HG03139 (cell line): ENCODE results near the gene SLC7A4.
A peak's percentile ranks its signal among the peaks of the same experiment; 100 is the strongest.
"Not testable (repeated sequence)": the region's sequence is repeated elsewhere in the genome, so short reads cannot be mapped to it uniquely, and the experiment has no call there.

Experiments used
- ATAC-seq: cut with Tn5 transposase; IDR thresholded peaks from one replicate; pipeline ENCODE4 v1.9.1; 2021; ENCODE audit not compliant: unreplicated experiment

The SLC7A4 gene

GRCh38 chr22:21022955-21023614 is 9.3 kb downstream of the SLC7A4 start:
- ATAC-seq = no peak

GRCh38 chr22:21022507-21022906 is 9.9 kb downstream of the SLC7A4 start:
- no peak for ATAC-seq

GRCh38 chr22:21020802-21021429 is 11.4 kb downstream of the SLC7A4 start:
- ATAC-seq = no peak

GRCh38 chr22:21018314-21018713 is 14.0 kb downstream of the SLC7A4 start:
- no peak for ATAC-seq

GRCh38 chr22:21016644-21017420 is 15.5 kb downstream of the SLC7A4 start:
- no peak for ATAC-seq

DNA sequence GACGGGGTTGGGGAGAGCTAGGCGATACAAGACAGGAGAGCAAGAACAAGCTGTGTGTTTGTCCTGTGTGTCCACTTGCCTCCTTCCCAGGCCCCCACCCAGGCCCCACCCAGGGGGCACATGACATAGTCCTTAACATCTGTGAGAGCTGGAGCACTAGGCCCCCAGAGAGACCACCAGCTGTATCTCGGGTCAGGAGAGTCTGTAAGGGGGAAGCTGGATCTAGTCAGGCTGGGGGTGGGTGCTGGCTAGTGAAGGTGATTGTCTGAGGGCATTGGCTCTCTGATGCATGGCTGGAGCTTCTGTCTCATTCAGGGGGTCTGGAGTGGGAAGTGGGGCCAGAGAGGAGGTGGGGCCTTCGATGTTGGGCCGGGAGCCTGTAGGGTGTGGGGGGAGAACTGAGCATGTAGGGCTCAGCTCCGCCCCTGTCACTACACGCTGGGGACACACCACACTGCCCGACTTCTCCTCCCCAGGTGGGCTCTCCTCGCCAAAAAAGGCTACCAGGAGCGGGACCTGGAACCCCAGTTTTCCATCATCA is 16.8 kb downstream of the SLC7A4 start:
- no peak for ATAC-seq

- no peak for ATAC-seq
These were observed 17.5 kb downstream of the SLC7A4 start, which contains the start of gene P2RX6 for GRCh38 chr22:21014726-21015465. Gene P2RX6 (plus strand): TSS chr22:21015165. CDS start chr22:21015175, 10 bp downstream.

DNA sequence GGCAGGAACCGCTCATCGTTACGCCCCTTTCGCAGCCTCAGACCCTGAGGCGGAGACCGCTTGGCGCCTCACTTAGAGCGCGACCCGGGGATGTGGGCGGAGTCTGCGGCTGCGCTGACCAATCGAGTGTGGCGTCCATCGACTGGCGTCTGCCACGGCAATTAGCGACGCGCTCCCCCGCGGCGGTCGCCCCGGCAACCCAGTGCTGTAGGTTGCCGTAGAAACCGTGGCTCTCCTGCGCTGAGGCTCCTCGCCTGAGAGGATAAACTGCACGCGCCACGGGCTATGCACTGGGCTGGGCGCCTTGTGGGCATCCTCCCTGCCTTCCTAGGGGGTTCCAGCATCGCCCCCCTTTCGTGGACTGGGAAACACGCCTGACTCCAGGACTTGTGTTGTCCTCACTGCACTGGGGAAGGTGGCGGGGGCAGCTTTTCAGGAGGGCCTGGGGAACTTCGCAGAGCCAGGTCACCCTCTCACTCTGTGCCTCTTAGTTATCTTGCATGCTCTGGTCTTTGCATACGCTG is 18.1 kb downstream of the SLC7A4 start:
- ATAC-seq = peak; percentile 76

DNA sequence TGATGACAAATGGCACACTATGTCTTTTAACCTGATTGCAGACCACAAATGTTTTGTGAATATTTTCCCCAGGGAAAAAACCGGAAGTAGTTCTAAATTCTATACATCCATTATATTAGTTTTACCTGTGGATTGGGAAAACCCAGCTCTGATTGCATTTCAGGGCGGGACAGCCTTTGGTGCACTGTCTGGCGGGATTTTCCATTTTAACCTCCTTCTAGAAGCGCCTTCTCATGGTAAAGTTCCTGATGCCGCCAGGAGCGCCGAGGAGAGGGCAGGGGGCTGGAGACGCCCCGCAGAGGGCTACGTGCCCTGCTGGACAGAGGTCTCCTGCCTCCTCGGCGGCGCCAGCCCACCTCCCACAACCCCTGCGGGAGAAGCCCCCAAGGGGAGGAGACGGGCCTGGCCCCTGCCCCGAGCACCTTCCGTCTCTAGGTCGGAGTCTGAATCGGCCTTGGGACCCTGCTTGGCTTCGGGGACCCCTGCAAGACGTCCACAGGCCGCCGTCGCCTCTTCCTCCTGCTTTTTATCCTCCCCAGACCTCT is 18.6 kb downstream of the SLC7A4 start:
- no peak for ATAC-seq

DNA sequence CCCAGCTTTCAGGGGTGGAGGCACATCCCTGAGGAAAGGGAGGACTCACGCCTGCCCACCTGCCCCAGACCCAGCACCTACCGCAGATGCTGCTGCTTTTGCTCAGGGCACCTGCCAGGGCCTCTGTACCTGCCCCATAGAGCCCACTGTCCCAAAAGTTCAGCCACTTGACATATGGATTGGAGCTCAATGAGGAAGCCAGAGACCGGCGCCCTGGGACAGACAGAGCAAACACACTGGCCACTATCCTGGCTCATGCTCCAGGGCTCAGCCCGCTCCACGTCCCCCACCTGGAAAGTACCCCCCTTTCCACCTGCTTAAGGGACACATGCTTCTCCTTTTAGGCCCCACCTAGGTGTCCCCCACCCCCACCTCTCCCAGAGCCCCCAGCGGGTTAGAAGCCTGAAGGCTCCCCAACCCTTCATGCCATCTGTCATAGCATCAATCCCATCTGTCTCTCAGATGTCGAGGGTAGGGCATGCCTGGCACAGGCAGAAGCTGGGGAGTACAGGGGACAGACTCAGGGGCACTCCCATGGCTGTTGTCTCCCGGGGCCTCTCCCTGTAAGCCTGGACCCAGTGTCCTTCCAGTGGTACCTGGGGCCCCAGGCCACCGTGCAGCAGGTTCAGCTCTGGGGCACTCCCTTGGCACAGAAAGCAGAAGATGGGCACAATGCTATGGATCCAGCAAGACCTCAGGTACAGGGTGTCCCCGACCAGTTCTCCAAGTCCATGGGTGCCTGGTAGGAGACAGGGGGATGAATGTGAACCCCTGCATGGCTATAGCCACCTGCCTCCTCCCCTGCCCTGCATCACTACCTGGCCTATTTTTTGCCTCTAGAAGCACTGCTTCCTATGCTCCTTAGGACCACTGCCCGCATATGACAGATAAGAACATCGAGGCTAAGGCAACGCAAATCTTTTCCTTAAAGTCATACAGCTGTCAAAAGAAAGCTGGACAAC is 19.6 kb downstream of the SLC7A4 start:
- ATAC-seq = no peak

DNA sequence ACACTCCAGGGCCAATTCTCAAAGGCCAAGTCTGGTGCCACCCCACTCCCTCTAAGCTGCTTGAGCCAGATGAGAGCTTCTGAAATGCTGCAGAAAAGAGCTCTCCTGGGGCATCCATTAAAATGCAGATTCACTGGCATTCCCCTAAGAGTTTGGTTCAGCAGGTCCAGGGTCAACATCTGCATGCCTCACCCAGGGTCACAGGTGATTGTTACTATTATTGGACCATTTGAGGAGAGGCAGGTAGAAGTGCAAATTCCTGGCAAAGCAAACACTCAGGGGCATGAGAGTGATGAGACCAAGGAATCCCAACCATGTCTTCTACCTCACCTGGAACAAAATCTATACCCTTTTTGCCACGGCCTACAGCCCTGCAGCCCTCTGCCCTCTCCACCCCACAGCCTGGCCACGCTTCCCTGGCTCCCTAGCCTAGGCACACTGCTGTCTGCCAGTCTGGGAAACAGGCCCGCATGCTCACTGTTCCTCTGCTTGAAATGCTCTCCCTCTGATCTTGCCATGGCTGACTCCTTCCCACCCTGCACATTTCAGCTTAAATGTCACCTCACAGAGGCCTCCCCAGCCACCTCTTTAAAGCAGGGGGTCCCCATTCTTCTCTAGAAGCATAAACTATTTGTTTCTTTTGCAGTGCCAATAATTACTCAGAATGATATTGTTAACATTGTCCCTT is 21.8 kb downstream of the SLC7A4 start:
- no peak for ATAC-seq

GRCh38 chr22:21009638-21010425 is 22.5 kb downstream of the SLC7A4 start:
- no peak for ATAC-seq

DNA sequence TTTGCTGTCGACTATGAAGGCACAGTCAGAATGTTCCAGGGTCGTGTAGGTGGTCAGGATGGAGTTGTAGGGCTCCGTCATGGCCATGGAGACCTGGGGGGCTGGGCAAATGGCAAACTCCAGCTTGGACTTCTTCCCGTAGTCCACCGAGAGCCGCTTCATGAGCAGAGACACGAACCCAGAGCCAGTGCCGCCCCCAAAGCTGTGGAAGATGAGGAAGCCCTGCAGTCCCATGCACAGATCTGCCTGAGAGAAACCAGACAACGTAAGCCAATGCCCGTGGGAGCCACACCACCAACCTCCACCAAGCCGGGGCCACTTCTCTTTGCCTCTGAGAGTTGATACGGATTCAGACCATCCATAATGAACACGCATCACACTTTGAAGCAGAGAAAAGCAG is 23.2 kb downstream of the SLC7A4 start:
- not testable (repeated sequence) for ATAC-seq

- no peak for ATAC-seq
These were observed 28.6 kb downstream of the SLC7A4 start for GRCh38 chr22:21003782-21004181.

GRCh38 chr22:21001601-21002325 is 30.6 kb downstream of the SLC7A4 start, which contains the start of gene THAP7:
Gene THAP7 (minus strand): TSS chr22:21002118. CDS start chr22:21001911, 207 bp downstream.
- ATAC-seq = peak; percentile 78

GRCh38 chr22:21000987-21001600 is 31.3 kb downstream of the SLC7A4 start:
- ATAC-seq = no peak
